Measurements from ENCODE around the gene PALM3. TPM values are rescaled to one million over a fixed set of nuclear protein-coding genes. Genes with fewer than 3 reads are reported as not detected.
"Not testable (repeated sequence)": the region's sequence is repeated elsewhere in the genome, so short reads cannot be mapped to it uniquely, and the experiment has no call there.

The PALM3 gene
- total RNA-seq, 1 experiment from 2014 or later, result 21.8 TPM

GRCh38 chr19:14042659-14043608 is 18.9 kb downstream of the PALM3 start:
- BruUV-seq (replicated peaks); H3K9me3 ChIP-seq (ENCODE audit: low read depth, low read length, poor library complexity, severe bottlenecking); H3K4me3 ChIP-seq (ENCODE audit: low read depth, low read length, poor library complexity, severe bottlenecking); intact Hi-C loops (cut with micrococcal nuclease; ENCODE audit: unreplicated experiment); H3K4me1 ChIP-seq (ENCODE audit: insufficient read depth, low read length, poor library complexity, severe bottlenecking); H3K36me3 ChIP-seq (ENCODE audit: insufficient read depth, low read length, poor library complexity, severe bottlenecking); H3K27me3 ChIP-seq (replicated peaks; ENCODE audit: insufficient read depth, low read depth, low read length, poor library complexity): not testable (repeated sequence)
- peak; percentile 69 for TF ChIP-seq CTCF (conservative IDR thresholded peaks at IDR 0.05; ENCODE audit: low read depth, low read length)
- peak; percentile 74 for DNase-seq (ENCODE audit: low spot score)
- H3K27ac ChIP-seq (ENCODE audit: low read depth, low read length, poor library complexity, severe bottlenecking), result peak overlapping the region; percentile 32
- ChIA-PET POLR2A (ENCODE audit: low non-redundant PET) (interaction anchor here (0.5 to 0.6 kb wide), 2 partner anchors 14 to 18 kb away, joined by 3 read pairs; no protein-coding TSS in a partner anchor), CTCF (interaction anchor here (0.7 kb wide), 1 partner anchor 475 kb away, joined by 5 read pairs; the partner anchor contains the start of gene DNAJB1)

- Histone ChIP-seq H3K9me3 (ENCODE audit: low read depth, low read length, poor library complexity, severe bottlenecking) (no peaks in the 10 kb centered on the region), H3K36me3 (ENCODE audit: insufficient read depth, low read length, poor library complexity, severe bottlenecking) (no peaks in the 10 kb centered on the region), H3K27me3 (replicated peaks; ENCODE audit: insufficient read depth, low read depth, low read length, poor library complexity) (no peaks in the 10 kb centered on the region), H3K4me3 (ENCODE audit: low read depth, low read length, poor library complexity, severe bottlenecking) (no peak overlapping the region), H3K27ac (ENCODE audit: low read depth, low read length, poor library complexity, severe bottlenecking) (no peak overlapping the region), H3K4me1 (ENCODE audit: insufficient read depth, low read length, poor library complexity, severe bottlenecking) (no peaks in the 10 kb centered on the region)
- TF ChIP-seq CTCF (conservative IDR thresholded peaks at IDR 0.05; ENCODE audit: low read depth, low read length) (no peak), EZH2 (IDR thresholded peaks at IDR 0.05; ENCODE audit: borderline replicate concordance, low read depth, low read length, poor library complexity, severe bottlenecking) (no peak)
- POLR2A ChIA-PET (ENCODE audit: low non-redundant PET), result no interaction called here
- CTCF ChIA-PET, result no interaction called here
- intact Hi-C loops (cut with micrococcal nuclease; ENCODE audit: unreplicated experiment), result no loop called here
- no TSS peak for BruUV-seq (replicated peaks)
- no peak for DNase-seq (ENCODE audit: low spot score)
Measured at GRCh38 chr19:14039181-14039580, 22.7 kb downstream of the PALM3 start.

- BruUV-seq (replicated peaks), result no TSS peak
- Histone ChIP-seq H3K4me3 (ENCODE audit: low read depth, low read length, poor library complexity, severe bottlenecking) (no peak overlapping the region), H3K36me3 (ENCODE audit: insufficient read depth, low read length, poor library complexity, severe bottlenecking) (no peaks in the 10 kb centered on the region), H3K27me3 (replicated peaks; ENCODE audit: insufficient read depth, low read depth, low read length, poor library complexity) (no peaks in the 10 kb centered on the region), H3K27ac (ENCODE audit: low read depth, low read length, poor library complexity, severe bottlenecking) (no peak overlapping the region), H3K9me3 (ENCODE audit: low read depth, low read length, poor library complexity, severe bottlenecking) (no peaks in the 10 kb centered on the region), H3K4me1 (ENCODE audit: insufficient read depth, low read length, poor library complexity, severe bottlenecking) (no peaks in the 10 kb centered on the region)
- CTCF ChIA-PET, result no interaction called here
- intact Hi-C loops (cut with micrococcal nuclease; ENCODE audit: unreplicated experiment), result no loop called here
- TF ChIP-seq EZH2 (IDR thresholded peaks at IDR 0.05; ENCODE audit: borderline replicate concordance, low read depth, low read length, poor library complexity, severe bottlenecking), result no peak
- TF ChIP-seq CTCF (conservative IDR thresholded peaks at IDR 0.05; ENCODE audit: low read depth, low read length), result no peak
- POLR2A ChIA-PET (ENCODE audit: low non-redundant PET), result no interaction called here
- no peak for DNase-seq (ENCODE audit: low spot score)
Measured at GRCh38 chr19:14035706-14036105, 26.2 kb downstream of the PALM3 start.
